ENCODE results near the gene NDUFA13.

NDUFA13 gene

DNA sequence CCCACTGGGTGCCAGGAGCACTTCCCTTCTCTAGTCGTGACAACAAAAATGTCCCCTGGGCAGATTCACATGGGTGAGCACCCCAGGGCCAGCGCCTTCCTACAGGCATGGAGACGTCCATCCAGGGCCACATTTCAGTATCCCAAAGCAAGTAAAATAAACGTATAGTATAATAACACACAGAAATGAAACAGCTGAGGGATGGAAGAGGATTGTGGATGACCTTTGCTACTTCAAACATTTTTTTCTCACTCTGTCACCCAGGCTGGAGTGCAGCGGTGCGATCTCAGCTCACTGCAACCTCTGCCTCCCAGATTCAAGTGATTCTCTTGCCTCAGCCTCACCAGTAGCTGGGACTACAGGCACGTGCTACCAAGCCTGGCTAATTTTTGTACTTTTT, 50.3 kb downstream of the NDUFA13 start:
- in situ Hi-C loops (cut with HindIII; ENCODE audit: low sequenced_read_pairs) = no loop called here

GRCh38 chr19:19567391-19567790, 51.4 kb downstream of the NDUFA13 start:
- in situ Hi-C loops (cut with HindIII; ENCODE audit: low sequenced_read_pairs) = no loop called here

- in situ Hi-C loops (cut with HindIII; ENCODE audit: low sequenced_read_pairs) = no loop called here
These were observed 53.1 kb downstream of the NDUFA13 start for GRCh38 chr19:19568802-19569756.

DNA sequence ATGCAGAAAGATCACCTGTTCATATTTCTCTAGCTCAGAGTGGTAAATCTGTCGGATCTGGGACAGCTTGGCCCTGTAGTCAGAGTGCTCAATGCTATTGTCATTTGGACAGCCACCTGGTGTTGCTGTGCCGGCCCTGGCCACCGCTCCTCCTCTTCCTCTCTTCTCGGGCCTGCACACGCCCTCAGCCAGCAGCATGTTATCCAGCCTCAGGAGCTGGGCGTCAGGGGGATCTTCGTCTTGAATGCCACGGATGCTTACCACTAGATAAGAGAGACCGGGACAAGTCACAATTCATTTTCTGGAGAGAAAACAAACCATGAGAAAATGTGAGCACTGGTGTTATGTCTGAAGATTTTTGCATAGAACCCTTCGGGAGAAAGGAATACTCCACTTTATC, 54.5 kb downstream of the NDUFA13 start:
- in situ Hi-C loops (cut with HindIII; ENCODE audit: low sequenced_read_pairs) = no loop called here

GRCh38 chr19:19571071-19571786, 55.2 kb downstream of the NDUFA13 start:
- in situ Hi-C loops (cut with HindIII; ENCODE audit: low sequenced_read_pairs) = no loop called here

GRCh38 chr19:19575411-19575810, 59.4 kb downstream of the NDUFA13 start:
- in situ Hi-C loops (cut with HindIII; ENCODE audit: low sequenced_read_pairs) = no loop called here
